GM23338 (cell line): Measurements from ENCODE around the gene MAGI1. TPM values are rescaled to one million over a fixed set of nuclear protein-coding genes. Genes with fewer than 3 reads are reported as not detected.

Experiments used
- ATAC-seq: fragments of 200-7000 bp; cut with Tn5 transposase; 3 replicates; pipeline ENCODE4 v1.9.1; 2020
- DNase-seq: peaks from one replicate; pipeline ENCODE4 v3.0.0-alpha.2; 2015; ENCODE audit warnings: low spot score
- H2AFZ ChIP-seq: fragments of 200-600 bp; sonication (generic); 2 replicates; pipeline ENCODE4 v1.8.0; 2016; ENCODE audit warnings: antibody characterized with exemption, mild to moderate bottlenecking, moderate library complexity
- H3F3A ChIP-seq: fragments of 200-600 bp; sonication (generic); replicated peaks from 2 replicates; pipeline ENCODE4 v1.8.0; 2017; ENCODE audit warnings: antibody characterized with exemption, mixed run types, low read depth
- H3K27ac ChIP-seq: fragments of 200-600 bp; sonication (generic); 2 replicates; pipeline ENCODE4 v1.6.1; 2016; ENCODE audit warnings: low read depth
- H3K27me3 ChIP-seq: fragments of 200-600 bp; sonication (generic); 2 replicates; pipeline ENCODE4 v1.8.0; 2016; ENCODE audit warnings: mild to moderate bottlenecking, mixed run types, moderate library complexity; ENCODE audit not compliant: insufficient read depth
- H3K36me3 ChIP-seq: fragments of 200-600 bp; sonication (generic); 2 replicates; pipeline ENCODE4 v1.8.0; 2016; ENCODE audit warnings: mild to moderate bottlenecking; ENCODE audit not compliant: insufficient read depth
- H3K4me1 ChIP-seq: fragments of 200-600 bp; sonication (generic); 2 replicates; pipeline ENCODE4 v1.8.0; 2016; ENCODE audit warnings: mild to moderate bottlenecking, moderate library complexity; ENCODE audit not compliant: insufficient read depth
- H3K4me2 ChIP-seq: fragments of 200-600 bp; sonication (generic); 2 replicates; pipeline ENCODE4 v1.7.1; 2017; ENCODE audit warnings: mixed run types
- H3K4me3 ChIP-seq: fragments of 200-600 bp; sonication (generic); 2 replicates; pipeline ENCODE4 v1.6.1; 2016; ENCODE audit warnings: mixed run types
- H3K79me2 ChIP-seq: fragments of 200-600 bp; sonication (generic); replicated peaks from 2 replicates; pipeline ENCODE4 v1.8.0; 2017; ENCODE audit warnings: mild to moderate bottlenecking; ENCODE audit not compliant: insufficient read depth
- H3K9me2 ChIP-seq: fragments of 200-600 bp; sonication (generic); 2 replicates; pipeline ENCODE4 v1.8.0; 2017; ENCODE audit not compliant: insufficient read depth
- H4K20me1 ChIP-seq: fragments of 200-600 bp; sonication (generic); replicated peaks from 2 replicates; pipeline ENCODE4 v1.8.0; 2017; ENCODE audit warnings: mild to moderate bottlenecking; ENCODE audit not compliant: insufficient read depth
- H3K27ac Mint-ChIP-seq: 2 replicates; pipeline ENCODE4 v1.8.0; 2020; ENCODE audit warnings: inconsistent platforms, mild to moderate bottlenecking, moderate library complexity, mixed read lengths
- H3K27me3 Mint-ChIP-seq: 3 replicates; pipeline ENCODE4 v1.8.0; 2022; ENCODE audit warnings: low read depth, mild to moderate bottlenecking, moderate library complexity, mixed read lengths, inconsistent platforms; ENCODE audit not compliant: insufficient read depth, poor library complexity
- H3K36me3 Mint-ChIP-seq: 3 replicates; pipeline ENCODE4 v1.8.0; 2021; ENCODE audit warnings: low read depth, mild to moderate bottlenecking, inconsistent platforms, moderate library complexity, mixed read lengths
- H3K4me1 Mint-ChIP-seq: 3 replicates; pipeline ENCODE4 v1.8.0; 2020; ENCODE audit warnings: mild to moderate bottlenecking, inconsistent platforms, mixed read lengths
- H3K4me3 Mint-ChIP-seq: 3 replicates; pipeline ENCODE4 v1.8.0; 2021; ENCODE audit warnings: moderate library complexity, mild to moderate bottlenecking, inconsistent platforms, mixed read lengths
- H3K9me3 Mint-ChIP-seq: 3 replicates; pipeline ENCODE4 v1.8.0; 2020; ENCODE audit warnings: moderate library complexity, mild to moderate bottlenecking, inconsistent platforms, mixed read lengths
- CREB1 ChIP-seq: fragments of 250-450 bp; sonication (Bioruptor Pico); IDR thresholded peaks from 2 replicates; pipeline ENCODE4 v1.5.0; 2020; ENCODE audit warnings: low read depth, mild to moderate bottlenecking, moderate library complexity
- ETS1 ChIP-seq: IDR thresholded peaks from 2 replicates; pipeline ENCODE4 v1.6.1; 2016; ENCODE audit warnings: antibody characterized with exemption
- EZH2 ChIP-seq: fragments of 200-600 bp; sonication (generic); IDR thresholded peaks from one replicate; pipeline ENCODE4 v1.8.0; 2017; ENCODE audit warnings: antibody characterized with exemption, mild to moderate bottlenecking, low read depth; ENCODE audit not compliant: unreplicated experiment
- JUNB ChIP-seq: IDR thresholded peaks from one replicate; pipeline ENCODE4 v1.6.1; 2016; ENCODE audit warnings: antibody characterized with exemption; ENCODE audit not compliant: unreplicated experiment
- NANOG ChIP-seq: IDR thresholded peaks from 2 replicates; pipeline ENCODE4 v1.6.1; 2016; ENCODE audit warnings: antibody characterized with exemption, borderline replicate concordance
- POLR2AphosphoS5 ChIP-seq: IDR thresholded peaks from 2 replicates; pipeline ENCODE4 v1.6.1; 2016; ENCODE audit warnings: antibody characterized with exemption, low read depth
- REST ChIP-seq: IDR thresholded peaks from one replicate; pipeline ENCODE4 v1.6.1; 2018; ENCODE audit warnings: antibody characterized with exemption; ENCODE audit not compliant: unreplicated experiment
- STAT1 ChIP-seq: IDR thresholded peaks from one replicate; pipeline ENCODE4 v1.6.1; 2016; ENCODE audit warnings: antibody characterized with exemption; ENCODE audit not compliant: unreplicated experiment
- ZNF114 ChIP-seq: fragments of 250-450 bp; sonication (Bioruptor Pico); IDR thresholded peaks from 2 replicates; pipeline ENCODE4 v1.5.0; 2020; ENCODE audit warnings: mild to moderate bottlenecking, moderate library complexity
- ZNF331 ChIP-seq: fragments of 250-450 bp; sonication (Bioruptor Pico); IDR thresholded peaks from 2 replicates; pipeline ENCODE4 v1.5.0; 2020; ENCODE audit warnings: low read depth, mild to moderate bottlenecking, moderate library complexity
- ZNF462 ChIP-seq: fragments of 250-450 bp; sonication (Bioruptor Pico); IDR thresholded peaks from 2 replicates; pipeline ENCODE4 v1.5.0; 2020; ENCODE audit warnings: mild to moderate bottlenecking, moderate library complexity
- polyA plus RNA-seq: library from polyadenylated mRNA; unstranded; fragments of >200 nt; fragmentation: Nextera tagmentation; extraction: Ambion mirVana; gene quantifications from 2 replicates; pipeline ENCODE4 v1.2.1, GENCODE V29; 2016
- total RNA-seq: library from RNA; depleted of rRNA; stranded (reverse); fragments of >200 nt; shearing (Covaris generic); gene quantifications from 2 replicates; pipeline ENCODE4 v1.2.3, GENCODE V29; 2014

Gene MAGI1
- total and polyA plus RNA-seq, 2 experiments from 2014 or later, result 27.4 to 71.2 TPM

GRCh38 chr3:65854606-65855304, 184.0 kb downstream of the MAGI1 start:
- Histone ChIP-seq H4K20me1 (peaks cover 15% of the 10 kb centered on the region; the same call in 1 of the 2 replicates), H2AFZ (no peak overlapping the region), H3K79me2 (peaks cover 39% of the 10 kb centered on the region), H3K4me2 (0 out of 2 replicates have a peak overlapping the region, but pooled peaks have one; percentile 29), H3F3A (no peaks in the 10 kb centered on the region), H3K4me1 (peaks cover 22% of the 10 kb centered on the region), H3K4me3 (no peak overlapping the region), H3K36me3 (no peaks in the 10 kb centered on the region), H3K27ac (0 out of 2 replicates have a peak overlapping the region, but pooled peaks have one; percentile 15), H3K27me3 (no peaks in the 10 kb centered on the region), H3K9me2 (0 out of 2 replicates have a peak, but pooled peaks cover 5% of the 10 kb centered on the region)
- no peaks in the 10 kb centered on the region; the same call in 2 of the 3 replicates for H3K9me3 Mint-ChIP-seq
- no peak overlapping the region for H3K27ac Mint-ChIP-seq
- DNase-seq (peak; percentile 21), ATAC-seq (no peak; the same call in 1 of the 3 replicates)
- TF ChIP-seq REST, result no peak
- no peak for TF ChIP-seq ETS1
- TF ChIP-seq NANOG, result no peak
- no peak for TF ChIP-seq EZH2
- no peak for TF ChIP-seq STAT1
- TF ChIP-seq CREB1 (CRISPR knock-in tag), result no peak
- no peak for TF ChIP-seq POLR2AphosphoS5
- no peak for TF ChIP-seq ZNF462
- TF ChIP-seq ZNF331 (CRISPR knock-in tag), result no peak
- no peak for TF ChIP-seq JUNB
- no peak for TF ChIP-seq ZNF114 (CRISPR knock-in tag)
- peaks cover 6% of the 10 kb centered on the region for H3K27me3 Mint-ChIP-seq
- peaks cover 27% of the 10 kb centered on the region for H3K4me1 Mint-ChIP-seq
- no peaks in the 10 kb centered on the region for H3K36me3 Mint-ChIP-seq
- no peak overlapping the region for H3K4me3 Mint-ChIP-seq
